ENCODE results near the gene SP4. TPM values are rescaled to one million over a fixed set of nuclear protein-coding genes. Genes with fewer than 3 reads are reported as not detected.

Gene SP4
- total RNA-seq, 4 donors from 2014 or later = 2.6 to 7.3 (median 6.2) TPM

- no peak overlapping the region for H3K27ac ChIP-seq
- H3K27me3 ChIP-seq = no peaks in the 10 kb centered on the region
- TF ChIP-seq CTCF (IDR thresholded peaks at IDR 0.05) (peak; percentile 69 to 77 (median 73)), EP300 (IDR thresholded peaks at IDR 0.05; ENCODE audit: low read depth) (no peak)
- DNase-seq = peak; percentile 55
- peaks cover 0 to 5% (median 0%) of the 10 kb centered on the region in 4 donors for H3K36me3 ChIP-seq
- intact Hi-C loops (cut with DNase I; ENCODE audit: low total_unique reads) = no loop called here
- in situ Hi-C loops (cut with MboI; ENCODE audit: low pct_ligation_motif_present in 1 of 4, low pct_unique_long_range_greater_than_20kb in 1 of 4, low sequenced_read_pairs in 3 of 4) = loop anchor here (5.0 to 25.0 kb wide), 4 partner anchors 245 to 720 kb away; partner anchors contain the start of gene SP8 (in 2 of the 4)
- H3K4me1 ChIP-seq = no peaks in the 10 kb centered on the region
- no peak overlapping the region for H3K4me3 ChIP-seq
- 67 to 84% methylated on average over 2 to 8 of the region's 8 CpGs for WGBS, 2 donors (ENCODE audit: low coverage in 1 of 2)
- no peaks in the 10 kb centered on the region for H3K9me3 ChIP-seq
These were observed 79.9 kb downstream of the SP4 start for GRCh38 chr7:21507627-21508343.

- WGBS, 2 donors (ENCODE audit: low coverage in 1 of 2) = 96 to 100% methylated on average over 1 to 3 of the region's 3 CpGs
- intact Hi-C loops (cut with DNase I; ENCODE audit: low total_unique reads) (no loop called here), in situ Hi-C loops (cut with MboI; ENCODE audit: low pct_ligation_motif_present in 1 of 4, low pct_unique_long_range_greater_than_20kb in 1 of 4, low sequenced_read_pairs in 3 of 4) (loop anchor here (5.0 to 25.0 kb wide), 4 partner anchors 246 to 721 kb away; partner anchors contain the start of gene SP8 (in 2 of the 4))
- H3K27ac ChIP-seq = no peak overlapping the region
- TF ChIP-seq POLR2AphosphoS5 (IDR thresholded peaks at IDR 0.05) (no peak), POLR2A (IDR thresholded peaks at IDR 0.05) (no peak), CTCF (IDR thresholded peaks at IDR 0.05) (no peak), EP300 (IDR thresholded peaks at IDR 0.05; ENCODE audit: low read depth) (no peak)
- no peak overlapping the region for H3K4me3 ChIP-seq
- no peaks in the 10 kb centered on the region for H3K27me3 ChIP-seq
- H3K9me3 ChIP-seq = no peaks in the 10 kb centered on the region
- no peaks in the 10 kb centered on the region for H3K4me1 ChIP-seq
- DNase-seq = no peak
- H3K36me3 ChIP-seq = peaks cover 0 to 5% (median 0%) of the 10 kb centered on the region in 4 donors
These were observed 80.7 kb downstream of the SP4 start for GRCh38 chr7:21508538-21508937.

DNA sequence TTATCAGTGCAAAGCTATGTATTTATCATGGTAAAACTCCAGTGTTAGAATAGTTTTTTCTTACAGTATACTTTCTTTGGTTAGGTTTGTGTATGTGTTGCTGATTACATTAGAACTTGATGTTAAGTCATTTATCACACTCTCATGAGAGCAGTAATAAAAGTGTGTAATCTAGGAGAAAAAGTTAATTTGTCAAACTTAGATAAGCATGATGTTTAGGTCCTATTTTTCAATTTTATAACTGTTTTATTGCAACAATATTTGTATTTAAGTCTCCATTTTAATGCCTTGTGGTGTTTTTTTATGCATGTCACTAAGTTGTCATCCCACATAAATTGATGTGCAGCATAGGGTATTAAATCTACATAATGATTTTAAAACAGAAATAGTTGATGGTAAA lies 86.2 kb downstream of the SP4 start:
- in situ Hi-C loops (cut with MboI; ENCODE audit: low pct_ligation_motif_present in 1 of 4, low pct_unique_long_range_greater_than_20kb in 1 of 4, low sequenced_read_pairs in 3 of 4) = loop anchor here (25.0 kb wide), 2 partner anchors 252 to 727 kb away; partner anchors contain the start of gene SP8 (in 2 of the 4)
- no peaks in the 10 kb centered on the region for H3K4me1 ChIP-seq
- no peaks in the 10 kb centered on the region for H3K27me3 ChIP-seq
- H3K9me3 ChIP-seq = no peaks in the 10 kb centered on the region
- H3K4me3 ChIP-seq = no peak overlapping the region
- intact Hi-C loops (cut with DNase I; ENCODE audit: low total_unique reads) = no loop called here
- no peak for DNase-seq
- no peak overlapping the region for H3K27ac ChIP-seq
- TF ChIP-seq EP300 (IDR thresholded peaks at IDR 0.05; ENCODE audit: low read depth) (no peak), POLR2AphosphoS5 (IDR thresholded peaks at IDR 0.05) (no peak), POLR2A (IDR thresholded peaks at IDR 0.05) (no peak), CTCF (IDR thresholded peaks at IDR 0.05) (no peak)
- H3K36me3 ChIP-seq = peaks cover 0 to 5% (median 0%) of the 10 kb centered on the region in 4 donors

DNA sequence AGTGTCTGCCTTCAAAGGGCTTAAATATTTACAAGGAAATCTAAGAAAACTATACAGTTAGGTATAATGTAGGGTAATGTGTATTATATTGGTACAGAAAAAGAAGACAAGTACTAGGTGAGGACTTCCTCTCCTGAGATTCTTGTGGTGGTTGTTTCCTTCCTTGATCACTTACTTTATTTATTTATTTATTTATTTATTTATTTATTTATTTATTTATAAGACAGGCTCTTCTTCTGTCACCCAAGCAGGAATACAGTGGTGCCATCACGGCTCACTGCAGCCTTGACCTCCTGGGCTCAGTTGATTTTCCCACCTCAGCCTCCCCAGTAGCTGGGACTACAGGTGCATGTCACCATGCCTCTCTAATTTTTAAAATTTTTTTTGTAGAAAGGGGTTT lies 96.8 kb downstream of the SP4 start:
- in situ Hi-C loops (cut with MboI; ENCODE audit: low pct_ligation_motif_present in 1 of 4, low pct_unique_long_range_greater_than_20kb in 1 of 4, low sequenced_read_pairs in 3 of 4) (loop anchor here (25.0 kb wide), 2 partner anchors 262 to 737 kb away; partner anchors contain the start of gene SP8 (in 2 of the 4)), intact Hi-C loops (cut with DNase I; ENCODE audit: low total_unique reads) (no loop called here)
- Histone ChIP-seq H3K36me3 (no peaks in the 10 kb centered on the region), H3K4me3 (no peak overlapping the region), H3K4me1 (no peaks in the 10 kb centered on the region), H3K27ac (no peak overlapping the region), H3K9me3 (no peaks in the 10 kb centered on the region), H3K27me3 (no peaks in the 10 kb centered on the region)
- TF ChIP-seq CTCF (IDR thresholded peaks at IDR 0.05) (no peak), EP300 (IDR thresholded peaks at IDR 0.05; ENCODE audit: low read depth) (no peak), POLR2A (IDR thresholded peaks at IDR 0.05) (no peak), POLR2AphosphoS5 (IDR thresholded peaks at IDR 0.05) (no peak)
- no peak for DNase-seq
- 94 to 100% methylated on average over 1 of the region's 1 CpG for WGBS, 2 donors (ENCODE audit: low coverage in 1 of 2)

Measured in transverse colon (tissue), 4 donors.